ENCODE measurements around the gene CMTR1. TPM values are rescaled to one million over a fixed set of nuclear protein-coding genes. Genes with fewer than 3 reads are reported as not detected.

Gene CMTR1
- total RNA-seq, 4 donors from 2014 or later = 39.3 to 45.0 (median 40.9) TPM

GRCh38 chr6:37433657-37434271 lies 743 bp downstream of the CMTR1 start:
- Histone ChIP-seq H3K27ac (peak overlapping the region; percentile 88 to 97 (median 94)), H3K4me3 (peak overlapping the region; percentile 87 to 97 (median 92)), H3K27me3 (no peaks in the 10 kb centered on the region), H3K9me3 (no peaks in the 10 kb centered on the region), H3K36me3 (peaks cover 0 to 33% (median 6%) of the 10 kb centered on the region in 3 donors), H3K4me1 (peaks cover 0 to 33% (median 13%) of the 10 kb centered on the region in 4 donors)
- DNase-seq (ENCODE audit: low spot score in 2 of 2) = no peak
- no peak for TF ChIP-seq CTCF (IDR thresholded peaks at IDR 0.05)
- no peak for TF ChIP-seq POLR2A (IDR thresholded peaks at IDR 0.05)
- no peak for TF ChIP-seq EP300 (IDR thresholded peaks at IDR 0.05)
- WGBS, 2 donors = 7 to 9% methylated on average over 13 of the region's 13 CpGs

- TF ChIP-seq POLR2A (IDR thresholded peaks at IDR 0.05) (no peak), CTCF (IDR thresholded peaks at IDR 0.05) (no peak), EP300 (IDR thresholded peaks at IDR 0.05) (no peak)
- Histone ChIP-seq H3K4me3 (no peak overlapping the region), H3K9me3 (no peaks in the 10 kb centered on the region), H3K27ac (no peak overlapping the region), H3K36me3 (peaks cover 0 to 46% (median 6%) of the 10 kb centered on the region in 3 donors), H3K27me3 (no peaks in the 10 kb centered on the region), H3K4me1 (peaks cover 0 to 33% (median 13%) of the 10 kb centered on the region in 4 donors)
- 57 to 70% methylated on average over 4 of the region's 4 CpGs for WGBS, 2 donors
- DNase-seq (ENCODE audit: low spot score in 2 of 2) = no peak
Observed at GRCh38 chr6:37435373-37435772, 2.4 kb downstream of the CMTR1 start.

- Histone ChIP-seq H3K9me3 (no peaks in the 10 kb centered on the region), H3K27ac (no peak overlapping the region), H3K4me3 (no peak overlapping the region), H3K36me3 (peaks cover 0 to 50% (median 6%) of the 10 kb centered on the region in 3 donors), H3K27me3 (no peaks in the 10 kb centered on the region), H3K4me1 (peaks cover 0 to 33% (median 13%) of the 10 kb centered on the region in 4 donors)
- 58 to 65% methylated on average over 5 of the region's 5 CpGs for WGBS, 2 donors
- DNase-seq (ENCODE audit: low spot score in 2 of 2) = no peak
- TF ChIP-seq EP300 (IDR thresholded peaks at IDR 0.05) = no peak
- TF ChIP-seq CTCF (IDR thresholded peaks at IDR 0.05) = no peak
- TF ChIP-seq POLR2A (IDR thresholded peaks at IDR 0.05) = no peak
Observed at GRCh38 chr6:37435816-37436215, 2.8 kb downstream of the CMTR1 start.

GRCh38 chr6:37438930-37439329 lies 5.9 kb downstream of the CMTR1 start:
- DNase-seq (ENCODE audit: low spot score in 2 of 2) = no peak
- Histone ChIP-seq H3K27ac (no peak overlapping the region), H3K36me3 (peaks cover 0 to 65% (median 7%) of the 10 kb centered on the region in 3 donors), H3K4me1 (peaks cover 0 to 31% (median 18%) of the 10 kb centered on the region in 4 donors), H3K4me3 (no peak overlapping the region), H3K27me3 (no peaks in the 10 kb centered on the region), H3K9me3 (no peaks in the 10 kb centered on the region)
- WGBS, 2 donors = 60 to 68% methylated on average over 1 of the region's 1 CpG
- TF ChIP-seq EP300 (IDR thresholded peaks at IDR 0.05) (no peak), CTCF (IDR thresholded peaks at IDR 0.05) (no peak), POLR2A (IDR thresholded peaks at IDR 0.05) (no peak)

GRCh38 chr6:37441651-37442050 lies 8.6 kb downstream of the CMTR1 start:
- Histone ChIP-seq H3K27me3 (no peaks in the 10 kb centered on the region), H3K9me3 (no peaks in the 10 kb centered on the region), H3K4me1 (peaks cover 0 to 15% (median 5%) of the 10 kb centered on the region in 4 donors), H3K36me3 (peaks cover 5 to 80% (median 17%) of the 10 kb centered on the region in 3 donors), H3K27ac (no peak overlapping the region), H3K4me3 (no peak overlapping the region)
- no peak for TF ChIP-seq CTCF (IDR thresholded peaks at IDR 0.05)
- no peak for TF ChIP-seq EP300 (IDR thresholded peaks at IDR 0.05)
- TF ChIP-seq POLR2A (IDR thresholded peaks at IDR 0.05) = no peak
- WGBS, 2 donors = 85 to 92% methylated on average over 6 of the region's 6 CpGs
- DNase-seq (ENCODE audit: low spot score in 2 of 2) = no peak

All from tibial nerve (tissue), 4 donors.